Activated CD8-positive, alpha-beta T cell treated with anti-CD3 and anti-CD28 coated beads for 36 hours (primary cell): Measurements from ENCODE around the gene UBQLN3. TPM values are rescaled to one million over a fixed set of nuclear protein-coding genes. Genes with fewer than 3 reads are reported as not detected.

Experiments
- ATAC-seq: fragments of 200-7000 bp; cut with Tn5 transposase; one replicate; pipeline ENCODE4 v1.10.0; 2021; ENCODE audit warnings: mild to moderate bottlenecking, moderate library complexity
- CTCF ChIA-PET: fragments of 350-600 bp; sonication (Branson Sonifier 250); formaldehyde crosslinking; loops from one replicate; lab custom pipeline; 2021; ENCODE audit warnings: antibody characterized with exemption; lab: Charles Lee
- POLR2A ChIA-PET: fragments of 350-600 bp; sonication (Branson Sonifier 250); formaldehyde crosslinking; loops from one replicate; lab custom pipeline; 2021; ENCODE audit warnings: antibody characterized with exemption; lab: Charles Lee
- DNase-seq: peaks from one replicate; pipeline ENCODE4 v3.0.0-alpha.2; 2020
- H3K27ac Mint-ChIP-seq: one replicate; pipeline ENCODE4 v1.8.0; 2021; ENCODE audit warnings: mild to moderate bottlenecking, mixed read lengths
- H3K27me3 Mint-ChIP-seq: one replicate; pipeline ENCODE4 v1.8.0; 2021; ENCODE audit warnings: mixed read lengths
- H3K36me3 Mint-ChIP-seq: one replicate; pipeline ENCODE4 v1.8.0; 2021; ENCODE audit warnings: low read depth, mixed read lengths
- H3K4me1 Mint-ChIP-seq: one replicate; pipeline ENCODE4 v1.8.0; 2021; ENCODE audit warnings: low read depth, mixed read lengths
- H3K4me3 Mint-ChIP-seq: one replicate; pipeline ENCODE4 v1.8.0; 2021; ENCODE audit warnings: mild to moderate bottlenecking, moderate library complexity, mixed read lengths
- H3K9me3 Mint-ChIP-seq: one replicate; pipeline ENCODE4 v1.8.0; 2021; ENCODE audit warnings: mixed read lengths
- intact Hi-C: fragments of 100-400 bp; cut with micrococcal nuclease; formaldehyde crosslinking; loops from one replicate; pipeline ENCODE4 v1.10.0; 2022
- total RNA-seq, 2 experiments: library from RNA; stranded (reverse); gene quantifications; one replicate each; pipeline ENCODE4 v1.2.3, GENCODE V29; 2021
- TF ChIP-seq, protein P1 (sequence below): fragments of 200-600 bp; IDR thresholded peaks from one replicate; pipeline ENCODE4 v1.8.0; 2022; ENCODE audit warnings: antibody characterized with exemption, mild to moderate bottlenecking

The UBQLN3 gene
- total RNA-seq, 2 experiments from 2014 or later: not detected

DNA sequence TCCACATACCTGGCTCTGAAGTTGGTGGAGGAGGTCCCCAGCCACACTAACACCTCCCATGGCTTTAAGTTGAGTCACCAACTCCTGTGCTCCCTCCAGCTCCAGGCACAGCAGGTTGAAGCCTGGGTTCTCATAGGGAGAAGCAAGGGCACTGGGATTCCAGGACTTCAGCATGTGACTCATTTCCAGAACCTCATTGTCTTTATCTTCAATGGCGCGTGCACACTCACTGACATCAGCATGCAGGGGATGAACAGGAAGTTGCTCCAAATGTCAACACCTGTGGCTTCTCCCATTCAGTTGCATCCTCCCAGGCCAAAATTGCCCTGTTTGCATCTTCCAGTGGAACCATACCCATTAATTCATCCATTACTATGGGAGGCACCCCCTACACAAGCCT lies 12.6 kb upstream of the UBQLN3 start:
- DNase-seq (no peak), ATAC-seq (no peak)
- POLR2A ChIA-PET: no interaction called here
- CTCF ChIA-PET: no interaction called here
- Mint-ChIP-seq H3K27me3 (no peaks in the 10 kb centered on the region), H3K9me3 (no peaks in the 10 kb centered on the region), H3K36me3 (no peaks in the 10 kb centered on the region), H3K4me1 (no peaks in the 10 kb centered on the region), H3K4me3 (no peak overlapping the region), H3K27ac (no peak overlapping the region)
- intact Hi-C loops: no loop called here
- TF ChIP-seq, protein P1, sequence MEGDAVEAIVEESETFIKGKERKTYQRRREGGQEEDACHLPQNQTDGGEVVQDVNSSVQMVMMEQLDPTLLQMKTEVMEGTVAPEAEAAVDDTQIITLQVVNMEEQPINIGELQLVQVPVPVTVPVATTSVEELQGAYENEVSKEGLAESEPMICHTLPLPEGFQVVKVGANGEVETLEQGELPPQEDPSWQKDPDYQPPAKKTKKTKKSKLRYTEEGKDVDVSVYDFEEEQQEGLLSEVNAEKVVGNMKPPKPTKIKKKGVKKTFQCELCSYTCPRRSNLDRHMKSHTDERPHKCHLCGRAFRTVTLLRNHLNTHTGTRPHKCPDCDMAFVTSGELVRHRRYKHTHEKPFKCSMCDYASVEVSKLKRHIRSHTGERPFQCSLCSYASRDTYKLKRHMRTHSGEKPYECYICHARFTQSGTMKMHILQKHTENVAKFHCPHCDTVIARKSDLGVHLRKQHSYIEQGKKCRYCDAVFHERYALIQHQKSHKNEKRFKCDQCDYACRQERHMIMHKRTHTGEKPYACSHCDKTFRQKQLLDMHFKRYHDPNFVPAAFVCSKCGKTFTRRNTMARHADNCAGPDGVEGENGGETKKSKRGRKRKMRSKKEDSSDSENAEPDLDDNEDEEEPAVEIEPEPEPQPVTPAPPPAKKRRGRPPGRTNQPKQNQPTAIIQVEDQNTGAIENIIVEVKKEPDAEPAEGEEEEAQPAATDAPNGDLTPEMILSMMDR: no peak

- TF ChIP-seq, protein P1: no peak
- Mint-ChIP-seq H3K4me1 (no peaks in the 10 kb centered on the region), H3K27me3 (no peaks in the 10 kb centered on the region), H3K27ac (no peak overlapping the region), H3K4me3 (no peak overlapping the region), H3K36me3 (no peaks in the 10 kb centered on the region), H3K9me3 (no peaks in the 10 kb centered on the region)
- no peak for ATAC-seq
- CTCF ChIA-PET: no interaction called here
- POLR2A ChIA-PET: no interaction called here
- intact Hi-C loops: no loop called here
- DNase-seq: no peak
Observed at GRCh38 chr11:5521540-5521939, 11.8 kb upstream of the UBQLN3 start.

- Mint-ChIP-seq H3K27ac (no peak within 1 kb of the TSS), H3K9me3 (no peaks in the 10 kb centered on the region), H3K36me3 (no peaks in the 10 kb centered on the region), H3K4me3 (no peak within 1 kb of the TSS), H3K27me3 (peaks cover 2% of the 10 kb centered on the region), H3K4me1 (no peaks in the 10 kb centered on the region)
- ChIA-PET CTCF (no interaction called here), POLR2A (no interaction called here)
- intact Hi-C loops: no loop called here
- no peak for DNase-seq
- TF ChIP-seq, protein P1: no peak
- ATAC-seq: no peak
Observed at GRCh38 chr11:5516599-5516998, 6.8 kb upstream of the UBQLN3 start, which contains the start of gene UBQLNL. TSS of gene UBQLNL (minus strand) at chr11:5516699. CDS start at chr11:5516441, 258 bp downstream.

DNA sequence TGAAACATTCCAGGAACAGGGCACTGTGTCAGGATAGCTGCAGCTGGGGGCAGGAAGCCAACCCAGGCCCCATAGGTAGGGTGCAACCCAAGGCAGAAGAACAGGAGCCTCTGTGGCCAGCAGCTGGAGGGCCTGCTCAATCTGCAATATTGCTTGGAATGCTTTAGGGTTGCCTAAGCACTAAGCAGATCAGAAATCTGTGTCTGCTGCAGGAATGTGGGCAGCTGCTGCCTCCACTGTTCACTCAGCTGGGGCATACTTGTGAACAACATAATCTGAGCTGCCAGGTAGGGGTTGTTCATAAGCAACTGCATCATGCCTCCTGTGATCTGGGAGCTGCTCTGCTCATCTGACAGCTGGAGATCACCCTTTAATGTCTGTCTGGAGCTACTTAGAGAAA lies 5.1 kb upstream of the UBQLN3 start:
- no peak for DNase-seq
- no peak overlapping the region for H3K4me3 Mint-ChIP-seq
- no peaks in the 10 kb centered on the region for H3K9me3 Mint-ChIP-seq
- no peak for ATAC-seq
- H3K36me3 Mint-ChIP-seq: no peaks in the 10 kb centered on the region
- peaks cover 2% of the 10 kb centered on the region for H3K27me3 Mint-ChIP-seq
- intact Hi-C loops: no loop called here
- H3K4me1 Mint-ChIP-seq: no peaks in the 10 kb centered on the region
- TF ChIP-seq, protein P1: no peak
- no peak overlapping the region for H3K27ac Mint-ChIP-seq
- ChIA-PET CTCF (no interaction called here), POLR2A (no interaction called here)

- no peaks in the 10 kb centered on the region for H3K9me3 Mint-ChIP-seq
- POLR2A ChIA-PET: no interaction called here
- no peaks in the 10 kb centered on the region for H3K4me1 Mint-ChIP-seq
- no peak for DNase-seq
- CTCF ChIA-PET: no interaction called here
- H3K4me3 Mint-ChIP-seq: no peak overlapping the region
- H3K27ac Mint-ChIP-seq: no peak overlapping the region
- ATAC-seq: no peak
- peaks cover 1% of the 10 kb centered on the region for H3K27me3 Mint-ChIP-seq
- TF ChIP-seq, protein P1: no peak
- intact Hi-C loops: no loop called here
- H3K36me3 Mint-ChIP-seq: no peaks in the 10 kb centered on the region
Observed at GRCh38 chr11:5508605-5509004, 1.2 kb downstream of the UBQLN3 start.
